Caki2 (cell line): ENCODE results near the gene EXT2. TPM values are rescaled to one million over a fixed set of nuclear protein-coding genes. Genes with fewer than 3 reads are reported as not detected.

ENCODE experiments used
- DNase-seq: peaks from one replicate; pipeline ENCODE4 v3.0.0-alpha.2; 2015; ENCODE audit warnings: low read depth
- in situ Hi-C: cut with HindIII; loops from 2 replicates; pipeline ENCODE4 v1.10.0; 2016; ENCODE audit warnings: low sequenced_read_pairs, low pct_unique_long_range_greater_than_20kb, mixed read lengths
- total RNA-seq: library from RNA; depleted of rRNA; stranded (reverse); fragments of >200 nt; shearing (Covaris generic); gene quantifications from 2 replicates; pipeline ENCODE4 v1.2.3, GENCODE V29; 2014; ENCODE audit warnings: low replicate concordance

Gene EXT2
- total RNA-seq, 1 experiment from 2014 or later, result 89.6 TPM

DNA sequence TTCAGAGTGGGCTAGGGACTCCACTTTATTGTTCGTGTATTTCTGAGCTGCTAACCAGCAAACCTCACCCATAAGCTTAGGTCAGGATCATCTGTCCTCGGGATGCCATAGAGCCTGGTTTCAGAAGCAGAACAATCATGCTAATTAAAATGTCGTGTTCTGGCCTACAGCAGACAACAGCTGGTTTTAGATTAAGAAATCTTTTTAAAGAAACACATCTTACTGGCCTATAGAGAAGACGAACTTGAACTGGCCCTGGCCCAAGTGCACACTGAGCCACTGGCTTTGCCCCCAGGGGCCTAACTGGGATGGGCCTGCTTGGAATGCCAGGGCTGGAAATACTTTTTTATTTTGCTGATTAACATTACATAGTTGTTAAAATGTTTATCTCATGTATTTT lies 151.2 kb downstream of the EXT2 start:
- in situ Hi-C loops, result no loop called here
- no peak for DNase-seq

DNA sequence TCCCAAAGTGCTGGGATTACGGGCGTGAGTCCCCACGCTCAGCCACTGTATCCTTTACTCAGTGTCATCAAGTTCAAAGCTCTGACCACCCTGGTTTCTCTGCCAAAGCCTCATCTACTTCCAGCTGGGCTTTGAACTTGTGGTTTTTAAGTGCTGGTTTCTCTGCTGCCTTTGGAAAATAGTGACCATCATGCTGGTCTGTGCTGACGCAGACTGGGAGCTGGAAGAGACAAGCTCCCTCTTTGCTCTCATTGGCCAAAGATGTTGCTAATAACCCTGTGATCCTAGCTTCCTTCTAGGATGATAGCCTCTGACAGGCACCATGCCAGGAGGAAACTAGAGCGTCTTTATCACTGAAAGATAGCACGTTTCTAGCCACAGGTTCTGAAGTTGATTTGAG lies 152.0 kb downstream of the EXT2 start:
- in situ Hi-C loops, result no loop called here
- no peak for DNase-seq

GRCh38 chr11:44248109-44248508 lies 152.6 kb downstream of the EXT2 start:
- no peak for DNase-seq
- in situ Hi-C loops, result no loop called here

DNA sequence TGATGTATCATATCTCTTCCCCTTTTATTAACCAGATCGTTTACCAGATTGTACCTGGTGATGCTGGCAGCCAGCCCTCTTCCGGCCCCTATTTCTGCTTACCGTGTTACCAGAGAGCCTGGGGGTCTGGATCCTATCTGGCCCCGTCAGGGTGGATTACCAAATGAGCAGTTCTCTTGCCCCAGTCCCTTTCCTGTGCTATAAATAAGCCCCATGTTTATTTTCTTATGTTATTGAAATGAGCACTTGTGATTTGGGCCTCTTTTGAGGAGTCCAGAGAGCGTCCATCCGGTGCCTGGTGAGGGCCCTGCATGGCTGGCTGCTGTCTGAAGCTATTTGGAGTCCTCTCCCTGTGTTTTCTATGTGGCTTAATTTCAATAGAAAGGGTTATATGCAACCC lies 154.9 kb downstream of the EXT2 start:
- no peak for DNase-seq
- in situ Hi-C loops, result no loop called here

GRCh38 chr11:44252999-44253602 lies 157.6 kb downstream of the EXT2 start:
- no peak for DNase-seq
- in situ Hi-C loops, result no loop called here

DNA sequence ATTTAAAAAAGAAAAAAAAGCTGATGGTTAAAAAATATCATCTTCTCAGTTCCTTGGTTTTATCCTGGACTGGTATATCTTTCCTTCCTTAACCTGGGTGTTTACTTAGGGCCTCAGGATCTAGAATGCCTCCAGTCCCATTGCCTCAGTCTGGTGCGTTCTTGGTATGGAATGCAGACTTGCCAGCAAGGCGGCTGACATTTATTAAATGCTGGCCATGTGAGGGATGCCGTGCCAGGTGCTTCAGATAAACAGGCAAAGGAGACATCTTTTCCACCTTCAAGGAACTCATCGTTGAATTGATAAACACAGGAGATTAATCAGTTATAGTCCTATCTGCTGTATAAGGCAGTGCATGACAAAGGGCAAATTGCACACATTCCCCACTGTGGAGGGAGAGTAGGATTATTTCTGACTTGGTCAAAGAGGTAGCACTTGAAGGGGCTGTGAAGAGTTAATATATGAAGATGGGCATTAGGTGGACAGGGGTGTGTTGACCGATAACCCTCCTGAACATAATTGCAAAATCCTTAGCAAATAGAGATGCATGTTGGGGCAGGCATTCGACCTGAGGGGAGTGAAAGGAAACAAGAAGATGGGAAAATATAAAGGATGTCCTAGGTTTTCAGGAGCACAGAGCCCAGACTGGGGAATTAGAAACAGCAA lies 160.1 kb downstream of the EXT2 start:
- no peak for DNase-seq
- in situ Hi-C loops, result no loop called here

DNA sequence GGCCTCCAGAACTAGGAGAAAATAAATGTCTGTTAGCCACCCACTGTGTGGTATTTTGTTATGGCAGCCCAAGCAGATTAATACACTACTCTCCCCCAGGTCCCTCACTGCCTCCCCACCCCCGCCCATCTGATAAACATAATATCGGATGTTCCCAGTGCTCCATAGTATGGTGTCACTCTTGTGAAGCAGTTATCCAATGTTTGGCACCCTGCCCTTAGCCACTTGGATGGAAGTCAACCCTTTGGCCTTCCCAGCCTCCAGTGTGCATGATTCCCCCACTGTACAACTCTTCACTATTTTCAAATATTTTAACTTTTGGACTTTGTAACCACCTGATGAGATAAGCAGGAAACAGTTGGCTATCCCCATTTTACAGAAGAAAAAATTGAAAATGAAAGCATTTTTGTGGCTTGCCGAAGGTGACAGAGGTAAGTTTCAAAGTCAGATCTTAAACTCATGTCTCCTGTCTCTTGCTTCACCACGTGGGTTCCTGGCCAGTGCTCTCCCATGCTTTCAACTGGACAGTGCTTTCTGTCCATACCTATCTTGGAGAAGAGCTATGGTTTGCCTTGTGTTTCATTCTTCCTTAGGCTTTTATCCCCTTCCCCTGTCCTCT lies 161.3 kb downstream of the EXT2 start:
- no peak for DNase-seq
- in situ Hi-C loops, result no loop called here

GRCh38 chr11:44257338-44258189 lies 162.1 kb downstream of the EXT2 start:
- in situ Hi-C loops, result no loop called here
- DNase-seq, result no peak

- no peak for DNase-seq
- in situ Hi-C loops, result no loop called here
These were observed 162.7 kb downstream of the EXT2 start for GRCh38 chr11:44258190-44258489.

DNA sequence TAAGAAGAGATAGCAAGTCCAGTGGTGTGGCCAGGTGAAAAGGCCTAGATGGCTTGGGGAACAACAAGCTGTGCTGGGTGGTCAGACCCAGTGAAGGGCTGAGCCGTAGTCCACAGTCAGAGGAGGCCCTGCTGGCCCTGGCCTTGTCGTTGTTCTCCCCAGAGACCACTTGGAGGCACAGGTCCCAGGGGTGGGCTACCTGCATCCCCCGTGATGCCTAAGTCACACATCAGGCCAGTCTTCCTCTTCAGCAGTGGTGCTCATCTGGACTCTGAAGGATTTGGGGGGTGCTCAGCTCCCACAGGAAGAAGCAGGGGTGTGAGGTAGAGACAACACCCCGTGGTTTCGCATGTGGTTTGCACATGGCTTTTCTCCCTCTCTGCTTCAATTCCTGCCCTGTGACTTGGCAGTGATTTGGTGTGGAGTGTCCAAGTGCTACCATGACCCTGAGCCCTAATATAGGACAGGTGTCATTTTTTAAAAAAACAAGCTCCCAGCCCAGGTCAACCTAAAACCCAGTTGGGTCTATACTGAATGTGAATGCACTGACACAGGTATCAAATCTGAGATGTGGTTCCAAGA lies 163.5 kb downstream of the EXT2 start:
- no peak for DNase-seq
- in situ Hi-C loops, result no loop called here

GRCh38 chr11:44260081-44260480 lies 164.6 kb downstream of the EXT2 start:
- no peak for DNase-seq
- in situ Hi-C loops, result no loop called here

DNA sequence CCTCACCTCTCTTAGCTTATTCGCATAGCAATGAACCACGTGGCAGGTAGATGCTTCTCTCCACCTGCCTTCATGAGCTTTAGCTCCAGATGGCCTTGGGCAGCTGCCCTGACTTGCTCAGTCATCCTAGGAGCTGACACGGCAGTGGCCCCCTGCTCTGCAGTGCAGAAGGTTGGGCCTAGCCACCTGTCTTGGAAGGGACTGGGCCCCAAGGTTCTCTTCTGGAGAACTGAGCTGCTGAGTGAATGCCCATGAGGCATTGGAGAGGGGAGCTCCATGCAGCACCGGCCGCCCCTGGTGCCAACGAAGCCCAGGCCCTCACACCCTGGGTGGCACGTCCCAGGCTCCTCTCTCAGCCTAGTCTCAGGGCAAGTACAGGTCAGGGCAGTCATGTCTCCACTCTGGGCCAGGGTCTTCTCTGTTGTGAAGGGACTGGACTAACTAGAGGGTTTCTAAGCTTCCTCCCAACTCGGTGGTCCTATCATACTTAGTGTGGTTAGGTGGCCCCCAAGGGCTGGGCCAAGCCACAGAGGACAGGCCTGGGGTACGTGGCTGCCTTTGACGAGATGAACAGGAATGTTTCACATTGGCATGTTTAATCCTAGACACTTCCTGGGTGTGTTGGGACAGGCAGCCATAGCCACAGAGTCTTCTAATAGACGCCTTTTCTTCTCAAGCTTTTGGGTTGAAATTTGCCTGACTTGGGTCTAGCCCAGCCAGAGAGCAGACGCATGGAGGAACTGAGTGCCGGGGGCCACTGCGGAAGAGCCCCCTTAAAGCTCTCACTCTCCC lies 166.5 kb downstream of the EXT2 start:
- in situ Hi-C loops, result no loop called here
- DNase-seq, result no peak

GRCh38 chr11:44263738-44264437 lies 168.4 kb downstream of the EXT2 start:
- in situ Hi-C loops, result no loop called here
- no peak for DNase-seq

DNA sequence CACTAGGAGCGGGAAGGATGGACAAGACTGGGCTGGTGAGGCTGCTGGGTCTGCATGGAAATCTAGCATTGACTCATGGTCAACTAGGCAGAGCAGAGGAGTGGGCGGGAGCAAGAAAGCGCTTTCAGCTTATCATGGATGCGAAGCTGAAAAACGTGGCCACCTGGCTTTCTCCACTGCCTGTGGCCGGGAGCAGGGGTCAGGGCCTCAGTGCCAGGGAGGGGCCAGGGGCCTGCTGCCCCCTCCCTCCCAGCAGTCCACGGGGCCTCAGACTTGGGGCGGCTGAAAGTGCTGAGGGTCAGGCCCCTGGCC lies 168.9 kb downstream of the EXT2 start:
- DNase-seq, result no peak
- in situ Hi-C loops, result no loop called here

DNA sequence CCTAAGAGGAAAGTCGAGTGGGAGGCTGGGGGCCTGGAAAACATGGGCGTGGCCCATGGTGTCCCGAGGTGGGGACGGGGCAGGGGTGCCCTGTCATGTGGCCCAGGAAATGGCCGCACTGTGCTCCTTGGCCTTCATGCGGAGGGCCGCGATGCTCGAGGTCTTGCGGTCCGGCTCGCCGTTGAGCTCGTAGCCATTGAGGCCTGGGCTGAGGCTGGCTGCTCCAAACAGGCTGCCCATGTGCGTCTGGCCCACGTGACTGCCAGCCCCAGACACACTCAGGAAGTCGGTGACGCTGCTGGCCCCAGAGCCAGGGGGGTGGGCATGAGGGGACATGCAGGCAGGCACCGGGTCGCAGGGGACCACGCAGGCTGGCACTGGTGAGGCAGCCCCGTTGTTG lies 169.3 kb downstream of the EXT2 start:
- no peak for DNase-seq

GRCh38 chr11:44266056-44266780 lies 170.7 kb downstream of the EXT2 start:
- DNase-seq, result no peak
- in situ Hi-C loops, result no loop called here

More for the DNA sequence above, 169.3 kb downstream of the EXT2 start:
- in situ Hi-C loops, result no loop called here
